ENCODE data around the gene SMS. TPM values are rescaled to one million over a fixed set of nuclear protein-coding genes. Genes with fewer than 3 reads are reported as not detected.
"Not testable (repeated sequence)": the region's sequence is repeated elsewhere in the genome, so short reads cannot be mapped to it uniquely, and the experiment has no call there.

SMS gene
- total RNA-seq, 4 donors from 2014 or later, result 38.1 to 46.5 (median 40.6) TPM

GRCh38 chrX:21949689-21950088 is 9.2 kb downstream of the SMS start:
- DNase-seq (ENCODE audit: low spot score), result no peak
- TF ChIP-seq, protein P1, sequence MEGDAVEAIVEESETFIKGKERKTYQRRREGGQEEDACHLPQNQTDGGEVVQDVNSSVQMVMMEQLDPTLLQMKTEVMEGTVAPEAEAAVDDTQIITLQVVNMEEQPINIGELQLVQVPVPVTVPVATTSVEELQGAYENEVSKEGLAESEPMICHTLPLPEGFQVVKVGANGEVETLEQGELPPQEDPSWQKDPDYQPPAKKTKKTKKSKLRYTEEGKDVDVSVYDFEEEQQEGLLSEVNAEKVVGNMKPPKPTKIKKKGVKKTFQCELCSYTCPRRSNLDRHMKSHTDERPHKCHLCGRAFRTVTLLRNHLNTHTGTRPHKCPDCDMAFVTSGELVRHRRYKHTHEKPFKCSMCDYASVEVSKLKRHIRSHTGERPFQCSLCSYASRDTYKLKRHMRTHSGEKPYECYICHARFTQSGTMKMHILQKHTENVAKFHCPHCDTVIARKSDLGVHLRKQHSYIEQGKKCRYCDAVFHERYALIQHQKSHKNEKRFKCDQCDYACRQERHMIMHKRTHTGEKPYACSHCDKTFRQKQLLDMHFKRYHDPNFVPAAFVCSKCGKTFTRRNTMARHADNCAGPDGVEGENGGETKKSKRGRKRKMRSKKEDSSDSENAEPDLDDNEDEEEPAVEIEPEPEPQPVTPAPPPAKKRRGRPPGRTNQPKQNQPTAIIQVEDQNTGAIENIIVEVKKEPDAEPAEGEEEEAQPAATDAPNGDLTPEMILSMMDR (IDR thresholded peaks at IDR 0.05), result no peak
- ATAC-seq (ENCODE audit: low FRiP score), result no peak

GRCh38 chrX:21950557-21950956 is 10.0 kb downstream of the SMS start:
- ATAC-seq (ENCODE audit: low FRiP score), result not testable (repeated sequence)

GRCh38 chrX:21952624-21953023 is 12.1 kb downstream of the SMS start:
- ATAC-seq (ENCODE audit: low FRiP score) (no peak), DNase-seq (ENCODE audit: low spot score) (no peak)
- TF ChIP-seq, protein P1 (IDR thresholded peaks at IDR 0.05), result no peak

More at GRCh38 chrX:21950557-21950956, 10.0 kb downstream of the SMS start:
- not testable (repeated sequence) for DNase-seq (ENCODE audit: low spot score)

DNA sequence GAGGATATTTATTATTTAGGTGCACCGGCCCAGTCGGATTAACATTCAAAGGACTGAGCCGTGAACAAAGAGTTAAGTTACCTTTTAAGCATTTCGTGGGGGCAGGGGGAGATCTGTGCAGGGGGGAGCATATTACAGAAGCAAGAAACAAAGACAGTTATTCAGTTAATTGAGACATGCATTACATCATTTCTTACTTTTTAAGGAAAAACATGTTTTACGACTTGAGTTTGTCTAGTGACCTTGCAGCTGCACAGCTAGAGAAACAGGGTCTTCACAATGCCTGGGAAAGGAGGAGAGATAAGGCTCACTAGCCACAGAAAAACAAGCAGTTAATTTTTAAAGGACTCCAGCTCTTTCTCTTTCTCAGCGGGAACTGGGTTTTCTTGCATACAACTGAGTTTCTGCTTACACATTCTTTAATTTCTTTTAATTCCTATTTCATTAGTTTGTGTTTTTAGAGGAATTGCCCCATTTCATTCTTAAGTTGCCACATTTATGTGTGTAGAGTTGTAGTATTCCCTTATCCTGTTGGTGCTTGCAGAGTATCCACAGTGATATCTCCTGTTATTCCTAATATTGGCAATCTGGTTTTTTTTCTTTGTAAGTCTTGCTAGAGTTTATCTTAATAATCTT is 12.8 kb downstream of the SMS start:
- DNase-seq (ENCODE audit: low spot score), result not testable (repeated sequence)

DNA sequence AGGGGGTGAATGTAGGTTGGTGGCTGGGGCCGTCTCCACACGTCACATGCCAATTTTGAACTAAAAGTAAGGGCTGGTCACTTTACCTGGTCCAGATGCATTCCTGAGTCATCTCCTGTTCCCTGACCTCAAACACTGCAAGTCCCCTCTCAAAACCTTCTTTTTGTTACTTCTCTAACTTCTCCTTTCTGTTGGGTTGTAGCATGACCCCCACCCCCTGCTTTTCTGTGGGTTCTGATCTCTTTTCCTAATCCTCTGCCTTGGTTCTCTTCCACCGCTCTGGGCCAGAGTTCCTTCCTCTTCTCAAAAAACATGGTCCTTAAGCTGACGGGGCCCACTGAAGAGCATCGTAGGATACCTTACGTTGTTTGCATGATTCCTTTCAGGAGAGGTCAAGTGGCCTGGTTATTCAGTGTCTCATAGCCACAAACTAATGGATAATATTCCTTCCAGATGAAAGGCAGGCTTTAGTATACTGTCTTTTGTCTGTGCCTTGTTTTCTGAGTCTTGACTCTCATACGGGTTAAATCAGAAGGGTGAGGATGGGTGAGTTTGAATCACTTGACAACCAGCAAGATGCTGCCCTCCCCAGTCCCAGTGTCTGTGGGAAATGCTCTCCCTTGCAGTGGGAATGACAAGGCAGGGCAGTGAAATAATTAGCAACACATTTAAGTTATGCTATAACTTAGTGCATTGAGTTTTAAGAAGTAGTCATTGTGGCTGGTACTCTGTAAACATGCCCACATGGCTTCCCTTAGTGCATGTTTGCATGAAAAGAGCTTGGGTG is 15.1 kb downstream of the SMS start:
- ATAC-seq (ENCODE audit: low FRiP score) (peak; percentile 42), DNase-seq (ENCODE audit: low spot score) (no peak)
- TF ChIP-seq, protein P1 (IDR thresholded peaks at IDR 0.05), result no peak

More for the DNA sequence above, 12.8 kb downstream of the SMS start:
- ATAC-seq (ENCODE audit: low FRiP score), result not testable (repeated sequence)

GRCh38 chrX:21956783-21957182 is 16.3 kb downstream of the SMS start:
- TF ChIP-seq, protein P1 (IDR thresholded peaks at IDR 0.05), result no peak
- ATAC-seq (ENCODE audit: low FRiP score) (no peak), DNase-seq (ENCODE audit: low spot score) (no peak)

DNA sequence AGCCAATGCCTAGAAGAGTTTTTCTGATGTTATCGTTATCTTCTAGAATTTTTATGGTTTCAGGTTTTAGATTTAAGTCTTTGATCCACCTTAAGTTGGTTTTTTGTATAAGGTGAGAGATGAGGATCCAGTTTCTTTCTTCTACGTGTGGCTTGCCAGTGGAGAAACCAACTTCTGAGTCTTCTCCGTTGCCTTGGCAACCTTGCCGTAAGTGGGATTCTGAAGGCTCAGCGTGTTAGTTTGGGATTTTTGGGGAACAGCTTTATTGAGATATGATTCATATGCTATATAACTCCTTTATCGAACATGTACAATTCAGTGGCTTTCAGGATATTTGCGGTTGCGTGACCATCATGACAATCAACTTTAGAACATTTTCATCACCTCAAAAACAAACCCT is 17.7 kb downstream of the SMS start:
- TF ChIP-seq, protein P1 (IDR thresholded peaks at IDR 0.05), result no peak
- DNase-seq (ENCODE audit: low spot score) (no peak), ATAC-seq (ENCODE audit: low FRiP score) (no peak)

- DNase-seq (ENCODE audit: low spot score) (no peak), ATAC-seq (ENCODE audit: low FRiP score) (no peak)
- TF ChIP-seq, protein P1 (IDR thresholded peaks at IDR 0.05), result no peak
Observed at GRCh38 chrX:21958916-21959315, 18.4 kb downstream of the SMS start.

All from omental fat pad (tissue), 4 donors.